Hepatocyte (in vitro differentiated cells): ENCODE data around the gene MTFR1L.

Experiments used
- CTCF ChIP-seq: fragments of 200-600 bp; sonication (generic); IDR thresholded peaks from 2 replicates; pipeline ENCODE4 v1.5.1; 2016; ENCODE audit warnings: antibody characterized with exemption, mild to moderate bottlenecking; ENCODE audit not compliant: poor library complexity
- EZH2 ChIP-seq: fragments of 200-600 bp; sonication (generic); IDR thresholded peaks from 2 replicates; pipeline ENCODE4 v1.6.1; 2016; ENCODE audit warnings: antibody characterized with exemption, mild to moderate bottlenecking, borderline replicate concordance
- EZH2phosphoT487 ChIP-seq: fragments of 200-600 bp; sonication (generic); IDR thresholded peaks from one replicate; pipeline ENCODE4 v1.6.1; 2018; ENCODE audit warnings: antibody characterized with exemption, mild to moderate bottlenecking, low read depth, moderate library complexity; ENCODE audit not compliant: unreplicated experiment, severe bottlenecking

- TF ChIP-seq EZH2phosphoT487 = no peak
- no peak for TF ChIP-seq CTCF
- no peak for TF ChIP-seq EZH2
These were observed 54.9 kb downstream of the MTFR1L start for GRCh38 chr1:25874635-25875153.
